ENCODE results near the gene SPTBN2. TPM values are rescaled to one million over a fixed set of nuclear protein-coding genes. Genes with fewer than 3 reads are reported as not detected.

The SPTBN2 gene
- total and polyA plus RNA-seq, 2 experiments from 2014 or later, result 0.22 TPM; not detected in 1

DNA sequence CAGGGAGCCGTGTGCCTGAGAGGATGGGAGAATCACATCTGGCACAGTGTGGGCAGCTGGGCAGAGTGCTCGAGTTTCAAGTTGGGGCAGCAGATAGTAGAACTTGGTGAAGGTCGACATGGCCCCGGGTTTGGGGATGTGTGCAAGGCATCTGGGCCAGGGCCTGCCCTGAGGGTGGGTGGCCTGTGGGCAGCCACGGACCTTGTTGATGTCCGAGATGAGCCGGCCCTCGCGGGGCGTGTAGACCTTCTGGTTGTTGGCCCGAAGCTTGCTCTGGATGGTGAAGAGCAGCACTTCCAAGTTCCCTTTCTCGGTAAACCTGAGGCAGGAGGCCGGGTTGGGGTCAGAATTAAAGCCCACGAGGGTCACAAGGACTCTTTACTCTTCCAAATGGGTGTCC lies 20.3 kb downstream of the SPTBN2 start:
- Histone ChIP-seq H3K9me3 (ENCODE audit: low read depth) (no peaks in the 10 kb centered on the region), H3K27ac (no peak overlapping the region), H3K4me2 (ENCODE audit: unreplicated experiment) (no peak overlapping the region), H3K9ac (no peak overlapping the region), H3K4me3 (no peak overlapping the region), H4K20me1 (ENCODE audit: insufficient read depth) (no peaks in the 10 kb centered on the region), H2AFZ (no peak overlapping the region), H3K9me2 (ENCODE audit: insufficient read depth) (no peaks in the 10 kb centered on the region), H3K79me2 (ENCODE audit: insufficient read depth) (no peaks in the 10 kb centered on the region), H3K27me3 (replicated peaks; ENCODE audit: insufficient read depth) (no peaks in the 10 kb centered on the region; the same call in 1 of the 2 replicates), H3K36me3 (ENCODE audit: low read depth) (no peaks in the 10 kb centered on the region), H3F3A (ENCODE audit: insufficient read depth) (no peaks in the 10 kb centered on the region), H3K4me1 (ENCODE audit: insufficient read depth) (no peaks in the 10 kb centered on the region)
- in situ Hi-C loops (cut with MboI), result no loop called here
- 79% methylated on average over 14 of the region's 14 CpGs for WGBS, 2 experiments (ENCODE audit: low coverage in 1 of 2, low lambda C conversion rate in 2 of 2, missing lambda C conversion rate in 2 of 2)
- no peak for DNase-seq
- TF ChIP-seq EZH2phosphoT487 (IDR thresholded peaks at IDR 0.05; ENCODE audit: insufficient read depth, low read depth), result no peak
- TF ChIP-seq EZH2 (IDR thresholded peaks at IDR 0.05; ENCODE audit: insufficient read depth, poor library complexity, severe bottlenecking), result no peak

GRCh38 chr11:66708094-66708493 lies 20.9 kb downstream of the SPTBN2 start:
- Histone ChIP-seq H3K79me2 (ENCODE audit: insufficient read depth) (no peaks in the 10 kb centered on the region), H2AFZ (no peak overlapping the region), H3K4me2 (ENCODE audit: unreplicated experiment) (no peak overlapping the region), H3K9ac (no peak overlapping the region), H3K4me3 (no peak overlapping the region), H3K27ac (no peak overlapping the region), H4K20me1 (ENCODE audit: insufficient read depth) (no peaks in the 10 kb centered on the region), H3K27me3 (replicated peaks; ENCODE audit: insufficient read depth) (no peaks in the 10 kb centered on the region; the same call in 1 of the 2 replicates), H3K9me3 (ENCODE audit: low read depth) (no peaks in the 10 kb centered on the region), H3K9me2 (ENCODE audit: insufficient read depth) (no peaks in the 10 kb centered on the region), H3K4me1 (ENCODE audit: insufficient read depth) (no peaks in the 10 kb centered on the region), H3K36me3 (ENCODE audit: low read depth) (no peaks in the 10 kb centered on the region), H3F3A (ENCODE audit: insufficient read depth) (no peaks in the 10 kb centered on the region)
- no peak for TF ChIP-seq EZH2phosphoT487 (IDR thresholded peaks at IDR 0.05; ENCODE audit: insufficient read depth, low read depth)
- no peak for TF ChIP-seq EZH2 (IDR thresholded peaks at IDR 0.05; ENCODE audit: insufficient read depth, poor library complexity, severe bottlenecking)
- WGBS, 2 experiments (ENCODE audit: low coverage in 1 of 2, low lambda C conversion rate in 2 of 2, missing lambda C conversion rate in 2 of 2), result 79 to 82% methylated on average over 20 of the region's 20 CpGs
- in situ Hi-C loops (cut with MboI), result no loop called here
- no peak for DNase-seq

DNA sequence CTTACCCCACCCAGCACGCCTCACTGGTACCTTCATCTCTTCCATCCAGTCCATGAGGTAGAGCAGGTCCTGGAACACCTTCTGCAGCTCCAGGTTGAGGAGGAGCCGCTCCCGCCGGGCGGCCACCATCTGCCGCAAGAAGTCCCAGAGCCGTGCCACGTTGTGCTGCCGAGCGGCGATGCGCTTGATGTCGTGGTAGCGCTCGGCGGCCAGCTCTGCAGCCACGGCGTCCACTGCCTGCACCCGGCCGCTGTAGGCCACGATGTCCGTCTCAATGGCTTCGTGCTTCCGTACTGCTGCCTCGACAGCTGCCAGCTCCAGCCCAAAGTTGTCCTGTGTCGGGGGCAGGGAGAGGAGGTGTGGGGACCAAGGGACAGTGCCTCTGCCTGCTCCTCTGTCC lies 21.5 kb downstream of the SPTBN2 start:
- Histone ChIP-seq H2AFZ (no peak overlapping the region), H3K4me2 (ENCODE audit: unreplicated experiment) (no peak overlapping the region), H3K4me3 (no peak overlapping the region), H4K20me1 (ENCODE audit: insufficient read depth) (no peaks in the 10 kb centered on the region), H3K9ac (no peak overlapping the region), H3F3A (ENCODE audit: insufficient read depth) (no peaks in the 10 kb centered on the region), H3K9me2 (ENCODE audit: insufficient read depth) (no peaks in the 10 kb centered on the region), H3K79me2 (ENCODE audit: insufficient read depth) (no peaks in the 10 kb centered on the region), H3K36me3 (ENCODE audit: low read depth) (no peaks in the 10 kb centered on the region), H3K4me1 (ENCODE audit: insufficient read depth) (no peaks in the 10 kb centered on the region), H3K27ac (no peak overlapping the region), H3K9me3 (ENCODE audit: low read depth) (no peaks in the 10 kb centered on the region), H3K27me3 (replicated peaks; ENCODE audit: insufficient read depth) (no peaks in the 10 kb centered on the region)
- WGBS, 2 experiments (ENCODE audit: low coverage in 1 of 2, low lambda C conversion rate in 2 of 2, missing lambda C conversion rate in 2 of 2), result 84 to 87% methylated on average over 12 to 26 of the region's 26 CpGs
- TF ChIP-seq EZH2 (IDR thresholded peaks at IDR 0.05; ENCODE audit: insufficient read depth, poor library complexity, severe bottlenecking) (no peak), EZH2phosphoT487 (IDR thresholded peaks at IDR 0.05; ENCODE audit: insufficient read depth, low read depth) (no peak)
- in situ Hi-C loops (cut with MboI), result no loop called here
- DNase-seq, result no peak

GRCh38 chr11:66706989-66707388 lies 22.0 kb downstream of the SPTBN2 start:
- H4K20me1 ChIP-seq (ENCODE audit: insufficient read depth), result no peaks in the 10 kb centered on the region
- no peaks in the 10 kb centered on the region for H3K36me3 ChIP-seq (ENCODE audit: low read depth)
- no peak overlapping the region for H3K4me3 ChIP-seq
- no peak overlapping the region for H3K4me2 ChIP-seq (ENCODE audit: unreplicated experiment)
- H3K27me3 ChIP-seq (replicated peaks; ENCODE audit: insufficient read depth), result no peaks in the 10 kb centered on the region
- H3K79me2 ChIP-seq (ENCODE audit: insufficient read depth), result no peaks in the 10 kb centered on the region
- in situ Hi-C loops (cut with MboI), result no loop called here
- no peak overlapping the region for H3K27ac ChIP-seq
- WGBS, 2 experiments (ENCODE audit: low coverage in 1 of 2, low lambda C conversion rate in 2 of 2, missing lambda C conversion rate in 2 of 2), result 85 to 87% methylated on average over 9 of the region's 9 CpGs
- no peaks in the 10 kb centered on the region for H3K9me2 ChIP-seq (ENCODE audit: insufficient read depth)
- H3F3A ChIP-seq (ENCODE audit: insufficient read depth), result no peaks in the 10 kb centered on the region
- no peaks in the 10 kb centered on the region for H3K4me1 ChIP-seq (ENCODE audit: insufficient read depth)
- H2AFZ ChIP-seq, result no peak overlapping the region
- H3K9ac ChIP-seq, result no peak overlapping the region
- H3K9me3 ChIP-seq (ENCODE audit: low read depth), result no peaks in the 10 kb centered on the region
- no peak for TF ChIP-seq EZH2 (IDR thresholded peaks at IDR 0.05; ENCODE audit: insufficient read depth, poor library complexity, severe bottlenecking)
- no peak for TF ChIP-seq EZH2phosphoT487 (IDR thresholded peaks at IDR 0.05; ENCODE audit: insufficient read depth, low read depth)
- DNase-seq, result no peak
